ENCODE results near the gene SLC12A8. TPM values are rescaled to one million over a fixed set of nuclear protein-coding genes. Genes with fewer than 3 reads are reported as not detected.

Gene SLC12A8
- total RNA-seq, 2 experiments from 2014 or later, result 1.1 to 1.6 TPM

- ChIA-PET POLR2A (interaction anchor here (0.8 to 1.4 kb wide), 2 partner anchors 19 to 226 kb away, joined by 3 to 4 read pairs; no protein-coding TSS in a partner anchor), CTCF (interaction anchor here (1.0 to 1.8 kb wide), 7 partner anchors 17 to 437 kb away, joined by 3 to 5 read pairs (median 4); no protein-coding TSS in a partner anchor)
- DNase-seq, result no peak
- ATAC-seq, result no peak
- no peaks in the 10 kb centered on the region for H3K36me3 Mint-ChIP-seq (ENCODE audit: low read depth)
- no peak overlapping the region for H3K4me3 Mint-ChIP-seq
- H3K27me3 Mint-ChIP-seq, result peaks cover 7% of the 10 kb centered on the region
- intact Hi-C loops (cut with micrococcal nuclease), result no loop called here
- no peak overlapping the region for H3K27ac Mint-ChIP-seq
- no peak for TF ChIP-seq CTCF (IDR thresholded peaks at IDR 0.05)
- no peaks in the 10 kb centered on the region for H3K9me3 Mint-ChIP-seq
- peaks cover 26% of the 10 kb centered on the region for H3K4me1 Mint-ChIP-seq (ENCODE audit: low read depth)
These were observed 63.1 kb downstream of the SLC12A8 start for GRCh38 chr3:125149462-125149861.

GRCh38 chr3:125148836-125149235, 63.7 kb downstream of the SLC12A8 start:
- ChIA-PET CTCF (no interaction called here), POLR2A (interaction anchor here (0.8 kb wide), 1 partner anchor 19 kb away, joined by 3 read pairs; no protein-coding TSS in a partner anchor)
- Mint-ChIP-seq H3K27ac (no peak overlapping the region), H3K27me3 (peaks cover 8% of the 10 kb centered on the region), H3K36me3 (ENCODE audit: low read depth) (no peaks in the 10 kb centered on the region), H3K9me3 (no peaks in the 10 kb centered on the region), H3K4me3 (no peak overlapping the region), H3K4me1 (ENCODE audit: low read depth) (peaks cover 26% of the 10 kb centered on the region)
- intact Hi-C loops (cut with micrococcal nuclease), result no loop called here
- peak; percentile 37 for DNase-seq
- peak; percentile 40 for ATAC-seq
- no peak for TF ChIP-seq CTCF (IDR thresholded peaks at IDR 0.05)

- H3K4me1 Mint-ChIP-seq (ENCODE audit: low read depth), result peaks cover 27% of the 10 kb centered on the region
- no peak overlapping the region for H3K27ac Mint-ChIP-seq
- DNase-seq, result no peak
- no peaks in the 10 kb centered on the region for H3K36me3 Mint-ChIP-seq (ENCODE audit: low read depth)
- peaks cover 9% of the 10 kb centered on the region for H3K27me3 Mint-ChIP-seq
- H3K4me3 Mint-ChIP-seq, result no peak overlapping the region
- intact Hi-C loops (cut with micrococcal nuclease), result no loop called here
- ChIA-PET CTCF (no interaction called here), POLR2A (no interaction called here)
- H3K9me3 Mint-ChIP-seq, result no peaks in the 10 kb centered on the region
- no peak for ATAC-seq
- TF ChIP-seq CTCF (IDR thresholded peaks at IDR 0.05), result no peak
These were observed 64.3 kb downstream of the SLC12A8 start for GRCh38 chr3:125148016-125148812.

- no peak overlapping the region for H3K27ac Mint-ChIP-seq
- ChIA-PET POLR2A (no interaction called here), CTCF (interaction anchor here (0.6 kb wide), 1 partner anchor 11 kb away, joined by 3 read pairs; no protein-coding TSS in a partner anchor)
- no peak for TF ChIP-seq CTCF (IDR thresholded peaks at IDR 0.05)
- no peaks in the 10 kb centered on the region for H3K9me3 Mint-ChIP-seq
- H3K4me3 Mint-ChIP-seq, result no peak overlapping the region
- H3K4me1 Mint-ChIP-seq (ENCODE audit: low read depth), result peaks cover 35% of the 10 kb centered on the region
- peaks cover 15% of the 10 kb centered on the region for H3K27me3 Mint-ChIP-seq
- H3K36me3 Mint-ChIP-seq (ENCODE audit: low read depth), result no peaks in the 10 kb centered on the region
- no peak for DNase-seq
- intact Hi-C loops (cut with micrococcal nuclease), result no loop called here
- no peak for ATAC-seq
These were observed 65.1 kb downstream of the SLC12A8 start for GRCh38 chr3:125147491-125147820.
